WTC11 (cell line): ENCODE results near the gene CTIF. TPM values are rescaled to one million over a fixed set of nuclear protein-coding genes. Genes with fewer than 3 reads are reported as not detected.

Experiments
- ATAC-seq: fragments of 200-7000 bp; cut with Tn5 transposase; 2 replicates; pipeline ENCODE4 v1.10.0; 2021; ENCODE audit warnings: mild to moderate bottlenecking, moderate library complexity
- Bru-seq: library from RNA; stranded (reverse); fragments of 400-500 nt; gene quantifications from one replicate; lab custom pipeline; 2021; lab: Mats Ljungman, UMichigan
- CTCF ChIA-PET: fragments of 300-600 bp; sonication (Branson Sonifier 250); formaldehyde crosslinking; loops from one replicate; lab custom pipeline; 2021; ENCODE audit warnings: antibody characterized with exemption; lab: Charles Lee
- POLR2A ChIA-PET: fragments of 350-600 bp; sonication (Branson Sonifier 250); formaldehyde crosslinking; loops from one replicate; lab custom pipeline; 2021; ENCODE audit warnings: antibody characterized with exemption; lab: Charles Lee
- DNase-seq: peaks from one replicate; pipeline ENCODE4 v3.0.0; 2021; ENCODE audit warnings: low spot score
- H3K27ac Mint-ChIP-seq: 2 replicates; pipeline ENCODE4 v1.8.0; 2021; ENCODE audit warnings: mixed read lengths
- H3K27me3 Mint-ChIP-seq: 2 replicates; pipeline ENCODE4 v1.8.0; 2021; ENCODE audit warnings: low read depth, mild to moderate bottlenecking, moderate library complexity, mixed read lengths
- H3K36me3 Mint-ChIP-seq: 2 replicates; pipeline ENCODE4 v1.8.0; 2021; ENCODE audit warnings: mixed read lengths
- H3K4me1 Mint-ChIP-seq: 2 replicates; pipeline ENCODE4 v1.8.0; 2022; ENCODE audit warnings: mixed read lengths
- H3K4me3 Mint-ChIP-seq: 2 replicates; pipeline ENCODE4 v1.8.0; 2021; ENCODE audit warnings: mild to moderate bottlenecking, moderate library complexity, mixed read lengths
- H3K9me3 Mint-ChIP-seq: 2 replicates; pipeline ENCODE4 v1.8.0; 2021; ENCODE audit warnings: mixed read lengths
- CBFB ChIP-seq: sonication (generic); formaldehyde crosslinking; IDR thresholded peaks from 2 replicates; pipeline ENCODE4 v1.8.1; 2022; ENCODE audit warnings: mild to moderate bottlenecking, low read depth, missing genetic modification reagents
- E2F5 ChIP-seq: sonication (generic); formaldehyde crosslinking; IDR thresholded peaks from 2 replicates; pipeline ENCODE4 v1.8.1; 2022; ENCODE audit warnings: mild to moderate bottlenecking, moderate library complexity, missing genetic modification reagents
- ESRRA ChIP-seq: sonication (generic); formaldehyde crosslinking; IDR thresholded peaks from 2 replicates; pipeline ENCODE4 v1.8.1; 2022; ENCODE audit warnings: mild to moderate bottlenecking, missing genetic modification reagents, borderline replicate concordance
- ETV6 ChIP-seq: sonication (generic); formaldehyde crosslinking; IDR thresholded peaks from 2 replicates; pipeline ENCODE4 v1.8.1; 2022; ENCODE audit warnings: mild to moderate bottlenecking, missing genetic modification reagents
- FOXK1 ChIP-seq: sonication (generic); formaldehyde crosslinking; IDR thresholded peaks from 2 replicates; pipeline ENCODE4 v1.8.0; 2022; ENCODE audit warnings: mild to moderate bottlenecking, moderate library complexity, missing genetic modification reagents
- FOXP1 ChIP-seq: sonication (generic); formaldehyde crosslinking; IDR thresholded peaks from 2 replicates; pipeline ENCODE4 v1.8.0; 2022; ENCODE audit warnings: missing genetic modification reagents, mild to moderate bottlenecking, moderate library complexity, borderline replicate concordance
- IRF1 ChIP-seq: sonication (generic); formaldehyde crosslinking; IDR thresholded peaks from 2 replicates; pipeline ENCODE4 v1.8.0; 2023; ENCODE audit warnings: missing genetic modification reagents
- IRF2 ChIP-seq: sonication (generic); formaldehyde crosslinking; IDR thresholded peaks from 2 replicates; pipeline ENCODE4 v1.8.0; 2022; ENCODE audit warnings: low read depth, missing genetic modification reagents, borderline replicate concordance
- NR1H2 ChIP-seq: sonication (generic); formaldehyde crosslinking; IDR thresholded peaks from 2 replicates; pipeline ENCODE4 v1.9.0; 2021; ENCODE audit warnings: mild to moderate bottlenecking, moderate library complexity, missing genetic modification reagents
- NR3C1 ChIP-seq: sonication (generic); formaldehyde crosslinking; conservative IDR thresholded peaks from 2 replicates; pipeline ENCODE4 v1.8.1; 2023; ENCODE audit warnings: low read depth, mild to moderate bottlenecking, missing genetic modification reagents
- PREB ChIP-seq: sonication (generic); formaldehyde crosslinking; IDR thresholded peaks from 2 replicates; pipeline ENCODE4 v1.8.1; 2022; ENCODE audit warnings: mild to moderate bottlenecking, missing genetic modification reagents, moderate library complexity, borderline replicate concordance
- RELA ChIP-seq: sonication (generic); formaldehyde crosslinking; IDR thresholded peaks from 2 replicates; pipeline ENCODE4 v1.8.1; 2022; ENCODE audit warnings: missing genetic modification reagents, mild to moderate bottlenecking, borderline replicate concordance
- RORB ChIP-seq: fragments of 250-450 bp; sonication (Bioruptor Pico); IDR thresholded peaks from 2 replicates; pipeline ENCODE4 v1.9.0; 2021; ENCODE audit warnings: mild to moderate bottlenecking
- SP1 ChIP-seq: sonication (generic); formaldehyde crosslinking; conservative IDR thresholded peaks from 2 replicates; pipeline ENCODE4 v1.8.1; 2022; ENCODE audit warnings: missing genetic modification reagents
- TP53 ChIP-seq: sonication (generic); formaldehyde crosslinking; IDR thresholded peaks from 2 replicates; pipeline ENCODE4 v1.8.1; 2023; ENCODE audit warnings: mild to moderate bottlenecking, missing genetic modification reagents
- USF2 ChIP-seq: sonication (generic); formaldehyde crosslinking; IDR thresholded peaks from 2 replicates; pipeline ENCODE4 v1.8.1; 2023; ENCODE audit warnings: mild to moderate bottlenecking, missing genetic modification reagents, moderate library complexity
- ZBTB21 ChIP-seq: sonication (generic); formaldehyde crosslinking; IDR thresholded peaks from 2 replicates; pipeline ENCODE4 v1.8.1; 2023; ENCODE audit warnings: mild to moderate bottlenecking, missing genetic modification reagents, borderline replicate concordance
- ZNF121 ChIP-seq: sonication (generic); formaldehyde crosslinking; IDR thresholded peaks from 2 replicates; pipeline ENCODE4 v1.8.0; 2023; ENCODE audit warnings: missing genetic modification reagents
- ZNF396 ChIP-seq: fragments of 250-450 bp; sonication (Bioruptor Pico); IDR thresholded peaks from 2 replicates; pipeline ENCODE4 v1.8.0; 2021; ENCODE audit warnings: mild to moderate bottlenecking, moderate library complexity, borderline replicate concordance
- ZNF532 ChIP-seq: fragments of 250-450 bp; sonication (Bioruptor Pico); IDR thresholded peaks from 2 replicates; pipeline ENCODE4 v1.9.0; 2021; ENCODE audit warnings: mild to moderate bottlenecking, borderline replicate concordance
- long read RNA-seq, 3 experiments: library from RNA in 1 of 3; library from capped mRNA in 1 of 3; library from polyadenylated mRNA in 1 of 3; unstranded in 2 of 3; stranded (forward) in 1 of 3; transcript quantifications; one replicate each; pipeline ENCODE4 v2.0.0, GENCODE V29; 2021
- total RNA-seq: library from RNA; stranded (reverse); gene quantifications from 3 replicates; pipeline ENCODE4 v1.2.3, GENCODE V29; 2021
- TF ChIP-seq, protein P1 (sequence below): sonication (generic); formaldehyde crosslinking; IDR thresholded peaks from 2 replicates; pipeline ENCODE4 v1.8.1; 2023; ENCODE audit warnings: mild to moderate bottlenecking, missing genetic modification reagents, borderline replicate concordance
- TF ChIP-seq, protein P2 (sequence below): sonication (generic); formaldehyde crosslinking; conservative IDR thresholded peaks from 2 replicates; pipeline ENCODE4 v1.8.1; 2022; ENCODE audit warnings: mild to moderate bottlenecking, missing genetic modification reagents

Gene CTIF
- total RNA-seq = 18.9 to 28.5 TPM (median 20.4 TPM) in 3 replicates
- percentile 53 among the genes with signal in this experiment for Bru-seq, nascent RNA
- long read RNA-seq, experiment 1, full-length matches to known transcripts = 4 of 29 reads
- long read RNA-seq, experiment 1, partial matches to known transcripts = 14 of 29 reads
- long read RNA-seq, experiment 1, other reads (novel, unspliced or antisense) = 11 of 29 reads
- long read RNA-seq, experiment 2, full-length matches to known transcripts = 4 of 12 reads
- long read RNA-seq, experiment 2, partial matches to known transcripts = 3 of 12 reads
- long read RNA-seq, experiment 2, other reads (novel, unspliced or antisense) = 5 of 12 reads
- long read RNA-seq, experiment 3 = 0 reads

- H3K27me3 Mint-ChIP-seq = peaks cover 18% of the 10 kb centered on the region
- H3K4me3 Mint-ChIP-seq = peak within 1 kb of the TSS; percentile 81
- CTCF ChIA-PET = interaction anchor here (0.6 to 2.8 kb wide), 4 partner anchors 9 to 126 kb away, joined by 3 to 14 read pairs (median 10); no protein-coding TSS in a partner anchor
- POLR2A ChIA-PET = interaction anchor here (1.0 kb wide), 1 partner anchor 9 kb away, joined by 4 read pairs; no protein-coding TSS in a partner anchor
- peak within 1 kb of the TSS; percentile 78 for H3K27ac Mint-ChIP-seq
- peak; percentile 77 for ATAC-seq
- peaks cover 46% of the 10 kb centered on the region for H3K4me1 Mint-ChIP-seq
- peak; percentile 96 for DNase-seq
- H3K9me3 Mint-ChIP-seq = no peaks in the 10 kb centered on the region
- H3K36me3 Mint-ChIP-seq = no peaks in the 10 kb centered on the region
- TF ChIP-seq NR3C1 (CRISPR knock-in tag) = no peak
- peak; percentile 72; the same call in 1 of the 2 replicates for TF ChIP-seq ZNF121
- no peak for TF ChIP-seq CBFB
- TF ChIP-seq IRF2 (CRISPR knock-in tag) = no peak
- TF ChIP-seq PREB (CRISPR knock-in tag) = no peak
- TF ChIP-seq USF2 = peak; percentile 91
- no peak for TF ChIP-seq E2F5 (CRISPR knock-in tag)
- TF ChIP-seq RORB (CRISPR knock-in tag) = no peak
- no peak for TF ChIP-seq FOXK1
- no peak for TF ChIP-seq NR1H2 (CRISPR knock-in tag)
- TF ChIP-seq SP1 (CRISPR knock-in tag) = peak; percentile 82
- TF ChIP-seq, protein P1, sequence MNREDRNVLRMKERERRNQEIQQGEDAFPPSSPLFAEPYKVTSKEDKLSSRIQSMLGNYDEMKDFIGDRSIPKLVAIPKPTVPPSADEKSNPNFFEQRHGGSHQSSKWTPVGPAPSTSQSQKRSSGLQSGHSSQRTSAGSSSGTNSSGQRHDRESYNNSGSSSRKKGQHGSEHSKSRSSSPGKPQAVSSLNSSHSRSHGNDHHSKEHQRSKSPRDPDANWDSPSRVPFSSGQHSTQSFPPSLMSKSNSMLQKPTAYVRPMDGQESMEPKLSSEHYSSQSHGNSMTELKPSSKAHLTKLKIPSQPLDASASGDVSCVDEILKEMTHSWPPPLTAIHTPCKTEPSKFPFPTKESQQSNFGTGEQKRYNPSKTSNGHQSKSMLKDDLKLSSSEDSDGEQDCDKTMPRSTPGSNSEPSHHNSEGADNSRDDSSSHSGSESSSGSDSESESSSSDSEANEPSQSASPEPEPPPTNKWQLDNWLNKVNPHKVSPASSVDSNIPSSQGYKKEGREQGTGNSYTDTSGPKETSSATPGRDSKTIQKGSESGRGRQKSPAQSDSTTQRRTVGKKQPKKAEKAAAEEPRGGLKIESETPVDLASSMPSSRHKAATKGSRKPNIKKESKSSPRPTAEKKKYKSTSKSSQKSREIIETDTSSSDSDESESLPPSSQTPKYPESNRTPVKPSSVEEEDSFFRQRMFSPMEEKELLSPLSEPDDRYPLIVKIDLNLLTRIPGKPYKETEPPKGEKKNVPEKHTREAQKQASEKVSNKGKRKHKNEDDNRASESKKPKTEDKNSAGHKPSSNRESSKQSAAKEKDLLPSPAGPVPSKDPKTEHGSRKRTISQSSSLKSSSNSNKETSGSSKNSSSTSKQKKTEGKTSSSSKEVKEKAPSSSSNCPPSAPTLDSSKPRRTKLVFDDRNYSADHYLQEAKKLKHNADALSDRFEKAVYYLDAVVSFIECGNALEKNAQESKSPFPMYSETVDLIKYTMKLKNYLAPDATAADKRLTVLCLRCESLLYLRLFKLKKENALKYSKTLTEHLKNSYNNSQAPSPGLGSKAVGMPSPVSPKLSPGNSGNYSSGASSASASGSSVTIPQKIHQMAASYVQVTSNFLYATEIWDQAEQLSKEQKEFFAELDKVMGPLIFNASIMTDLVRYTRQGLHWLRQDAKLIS (CRISPR knock-in tag) = no peak
- TF ChIP-seq TP53 = no peak
- TF ChIP-seq, protein P2, sequence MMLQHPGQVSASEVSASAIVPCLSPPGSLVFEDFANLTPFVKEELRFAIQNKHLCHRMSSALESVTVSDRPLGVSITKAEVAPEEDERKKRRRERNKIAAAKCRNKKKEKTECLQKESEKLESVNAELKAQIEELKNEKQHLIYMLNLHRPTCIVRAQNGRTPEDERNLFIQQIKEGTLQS (CRISPR knock-in tag) = no peak
- no peak for TF ChIP-seq ZNF396 (CRISPR knock-in tag)
- TF ChIP-seq RELA = no peak
- no peak for TF ChIP-seq ESRRA (CRISPR knock-in tag)
- no peak for TF ChIP-seq FOXP1 (CRISPR knock-in tag)
- no peak for TF ChIP-seq IRF1 (CRISPR knock-in tag)
- TF ChIP-seq ZBTB21 (CRISPR knock-in tag) = no peak
- TF ChIP-seq ZNF532 (CRISPR knock-in tag) = no peak
- no peak; the same call in 1 of the 2 replicates for TF ChIP-seq ETV6 (CRISPR knock-in tag)
Measured at GRCh38 chr18:48538531-48539405, at the start of gene CTIF. Gene CTIF, plus strand, starts transcription at chr18:48539031. Its CDS starts 80,535 bp downstream, at chr18:48619566.
